Embryonic facial prominence (tissue), 1 donor: ENCODE measurements around the gene LIMCH1.
"Not testable (repeated sequence)": the region's sequence is repeated elsewhere in the genome, so short reads cannot be mapped to it uniquely, and the experiment has no call there.

Source experiments
- DNase-seq: peaks from one replicate; pipeline ENCODE4 v3.0.0-alpha.2; 2016; ENCODE audit errors: extremely low spot score

Gene LIMCH1

GRCh38 chr4:41644288-41644914 is 106.4 kb downstream of the LIMCH1 start:
- peak; percentile 47 for DNase-seq

GRCh38 chr4:41644915-41645295 is 106.9 kb downstream of the LIMCH1 start:
- no peak for DNase-seq

GRCh38 chr4:41645728-41646390 is 107.9 kb downstream of the LIMCH1 start:
- no peak for DNase-seq

- DNase-seq: no peak
Measured at GRCh38 chr4:41646862-41647261, 108.9 kb downstream of the LIMCH1 start.

GRCh38 chr4:41647383-41647782 is 109.4 kb downstream of the LIMCH1 start:
- no peak for DNase-seq

- DNase-seq: not testable (repeated sequence)
Measured at GRCh38 chr4:41651150-41651549, 113.2 kb downstream of the LIMCH1 start.

GRCh38 chr4:41652971-41653370 is 115.0 kb downstream of the LIMCH1 start:
- DNase-seq: no peak

GRCh38 chr4:41653523-41653922 is 115.6 kb downstream of the LIMCH1 start:
- DNase-seq: no peak

- no peak for DNase-seq
Measured at GRCh38 chr4:41655177-41655576, 117.2 kb downstream of the LIMCH1 start.

- no peak for DNase-seq
Measured at GRCh38 chr4:41656106-41656505, 118.1 kb downstream of the LIMCH1 start.

GRCh38 chr4:41656572-41657520 is 118.9 kb downstream of the LIMCH1 start:
- DNase-seq: no peak

GRCh38 chr4:41657561-41657960 is 119.6 kb downstream of the LIMCH1 start:
- DNase-seq: no peak

- no peak for DNase-seq
Measured at GRCh38 chr4:41658163-41658562, 120.2 kb downstream of the LIMCH1 start.

GRCh38 chr4:41660352-41660751 is 122.4 kb downstream of the LIMCH1 start:
- DNase-seq: no peak

- DNase-seq: peak; percentile 86
Measured at GRCh38 chr4:41661442-41662076, 123.6 kb downstream of the LIMCH1 start.

- no peak for DNase-seq
Measured at GRCh38 chr4:41665636-41666207, 127.8 kb downstream of the LIMCH1 start.

- DNase-seq: no peak
Measured at GRCh38 chr4:41668024-41668423, 130.1 kb downstream of the LIMCH1 start.

- no peak for DNase-seq
Measured at GRCh38 chr4:41670530-41670929, 132.6 kb downstream of the LIMCH1 start.

- no peak for DNase-seq
Measured at GRCh38 chr4:41670982-41671381, 133.0 kb downstream of the LIMCH1 start.

GRCh38 chr4:41678086-41678816 is 140.3 kb downstream of the LIMCH1 start:
- DNase-seq: no peak

- DNase-seq: no peak
Measured at GRCh38 chr4:41678951-41679350, 141.0 kb downstream of the LIMCH1 start.
